HEK293 (cell line): ENCODE results near the gene CADPS2.

ENCODE experiments used
- CTCF ChIP-seq: fragments of 450-650 bp; formaldehyde crosslinking; IDR thresholded peaks from 2 replicates; pipeline ENCODE4 v1.5.1; 2016; ENCODE audit warnings: missing biosample characterization, missing genetic modification characterization
- INSM2 ChIP-seq: fragments of 450-650 bp; formaldehyde crosslinking; IDR thresholded peaks from 2 replicates; pipeline ENCODE4 v1.5.1; 2016; ENCODE audit warnings: missing biosample characterization, missing genetic modification characterization
- ZNF292 ChIP-seq: fragments of 450-650 bp; formaldehyde crosslinking; IDR thresholded peaks from 2 replicates; pipeline ENCODE4 v1.5.1; 2016; ENCODE audit warnings: low read depth, missing biosample characterization, missing genetic modification characterization, borderline replicate concordance

- TF ChIP-seq ZNF292 (no peak), CTCF (tag by site-specific recombination) (no peak), INSM2 (tag by site-specific recombination) (no peak)
Measured at GRCh38 chr7:122616951-122617350, 269.3 kb downstream of the CADPS2 start.
